Kidney capillary endothelial cell (primary cell): Measurements from ENCODE around the gene CPZ.
"Not testable (repeated sequence)": the region's sequence is repeated elsewhere in the genome, so short reads cannot be mapped to it uniquely, and the experiment has no call there.

Experiments used
- DNase-seq: peaks from one replicate; pipeline ENCODE4 v3.0.0-alpha.2; 2018; ENCODE audit warnings: low spot score

Gene CPZ

GRCh38 chr4:8557151-8558076 lies 35.2 kb upstream of the CPZ start:
- no peak for DNase-seq

GRCh38 chr4:8558080-8558960 lies 34.2 kb upstream of the CPZ start:
- no peak for DNase-seq

- DNase-seq, result no peak
Observed at GRCh38 chr4:8559011-8559410, 33.6 kb upstream of the CPZ start.

- DNase-seq, result no peak
Observed at GRCh38 chr4:8559524-8560264, 32.9 kb upstream of the CPZ start.

- DNase-seq, result no peak
Observed at GRCh38 chr4:8560265-8561047, 32.1 kb upstream of the CPZ start.

- no peak for DNase-seq
Observed at GRCh38 chr4:8564595-8564994, 28.0 kb upstream of the CPZ start.

GRCh38 chr4:8568068-8568668 lies 24.4 kb upstream of the CPZ start:
- no peak for DNase-seq

- no peak for DNase-seq
Observed at GRCh38 chr4:8570201-8570600, 22.4 kb upstream of the CPZ start.

GRCh38 chr4:8571702-8572685 lies 20.6 kb upstream of the CPZ start:
- DNase-seq, result no peak

GRCh38 chr4:8573266-8573665 lies 19.3 kb upstream of the CPZ start:
- DNase-seq, result no peak

GRCh38 chr4:8574796-8575370 lies 17.7 kb upstream of the CPZ start:
- DNase-seq, result no peak

GRCh38 chr4:8575457-8575856 lies 17.1 kb upstream of the CPZ start:
- DNase-seq, result no peak

GRCh38 chr4:8576591-8576990 lies 16.0 kb upstream of the CPZ start:
- DNase-seq, result not testable (repeated sequence)

- DNase-seq, result no peak
Observed at GRCh38 chr4:8577046-8577445, 15.5 kb upstream of the CPZ start.

GRCh38 chr4:8577972-8578371 lies 14.6 kb upstream of the CPZ start:
- no peak for DNase-seq

- no peak for DNase-seq
Observed at GRCh38 chr4:8578717-8579116, 13.8 kb upstream of the CPZ start.

GRCh38 chr4:8579526-8580320 lies 12.8 kb upstream of the CPZ start:
- DNase-seq, result no peak

- DNase-seq, result peak; percentile 41
Observed at GRCh38 chr4:8580321-8581093, 12.1 kb upstream of the CPZ start, which contains the start of gene GPR78. GPR78 (plus strand) TSS chr4:8580392; CDS start chr4:8580983, 591 bp downstream.
